ENCODE results near the gene UBTD2.
A peak's percentile ranks its signal among the peaks of the same experiment; 100 is the strongest.

The UBTD2 gene

GRCh38 chr5:172188893-172189692 lies 94.5 kb downstream of the UBTD2 start:
- DNase-seq = no peak

GRCh38 chr5:172188033-172188892 lies 95.3 kb downstream of the UBTD2 start, which contains the start of gene STK10:
STK10 (minus strand) TSS chr5:172188224; CDS start chr5:172188042, 182 bp downstream.
- peak; percentile 72 to 92 for DNase-seq

GRCh38 chr5:172187118-172188032 lies 96.2 kb downstream of the UBTD2 start:
- no peak for DNase-seq

GRCh38 chr5:172186114-172186695 lies 97.4 kb downstream of the UBTD2 start:
- no peak for DNase-seq

GRCh38 chr5:172185096-172185461 lies 98.5 kb downstream of the UBTD2 start:
- DNase-seq = no peak

GRCh38 chr5:172183881-172184280 lies 99.7 kb downstream of the UBTD2 start:
- DNase-seq = no peak

GRCh38 chr5:172182291-172182690 lies 101.3 kb downstream of the UBTD2 start:
- DNase-seq = no peak

GRCh38 chr5:172180936-172181335 lies 102.6 kb downstream of the UBTD2 start:
- DNase-seq = no peak

GRCh38 chr5:172178991-172179989 lies 104.3 kb downstream of the UBTD2 start:
- no peak for DNase-seq

- no peak for DNase-seq
Measured at GRCh38 chr5:172178301-172178987, 105.1 kb downstream of the UBTD2 start.

- no peak for DNase-seq
Measured at GRCh38 chr5:172177176-172177575, 106.4 kb downstream of the UBTD2 start.

GRCh38 chr5:172175263-172175719 lies 108.3 kb downstream of the UBTD2 start:
- no peak for DNase-seq

GRCh38 chr5:172173564-172174153 lies 109.9 kb downstream of the UBTD2 start:
- DNase-seq = no peak

- DNase-seq = no peak
Measured at GRCh38 chr5:172172912-172173563, 110.5 kb downstream of the UBTD2 start.

- no peak for DNase-seq
Measured at GRCh38 chr5:172171118-172171517, 112.4 kb downstream of the UBTD2 start.

GRCh38 chr5:172170251-172170701 lies 113.3 kb downstream of the UBTD2 start:
- peak; percentile 51 to 85 for DNase-seq

GRCh38 chr5:172169216-172169615 lies 114.3 kb downstream of the UBTD2 start:
- no peak for DNase-seq

GRCh38 chr5:172168311-172168710 lies 115.3 kb downstream of the UBTD2 start:
- DNase-seq = no peak

- DNase-seq = no peak
Measured at GRCh38 chr5:172167895-172168294, 115.7 kb downstream of the UBTD2 start.

Measured in NCI-H446 (cell line).